Endometrial microvascular endothelial cells (primary cell): ENCODE measurements around the gene SLC25A38. TPM values are rescaled to one million over a fixed set of nuclear protein-coding genes. Genes with fewer than 3 reads are reported as not detected.

Experiments
- in situ Hi-C: cut with HindIII; loops from 2 replicates; pipeline ENCODE4 v1.10.0; 2017; ENCODE audit warnings: low sequenced_read_pairs, low pct_unique_long_range_greater_than_20kb; ENCODE audit errors: inconsistent ontology term
- total RNA-seq: library from RNA; depleted of rRNA; stranded (reverse); fragments of >200 nt; gene quantifications from one replicate; pipeline ENCODE4 v1.2.3, GENCODE V29; 2015; ENCODE audit errors: inconsistent ontology term

SLC25A38 gene
- total RNA-seq, 1 donor from 2014 or later = 21.6 TPM

DNA sequence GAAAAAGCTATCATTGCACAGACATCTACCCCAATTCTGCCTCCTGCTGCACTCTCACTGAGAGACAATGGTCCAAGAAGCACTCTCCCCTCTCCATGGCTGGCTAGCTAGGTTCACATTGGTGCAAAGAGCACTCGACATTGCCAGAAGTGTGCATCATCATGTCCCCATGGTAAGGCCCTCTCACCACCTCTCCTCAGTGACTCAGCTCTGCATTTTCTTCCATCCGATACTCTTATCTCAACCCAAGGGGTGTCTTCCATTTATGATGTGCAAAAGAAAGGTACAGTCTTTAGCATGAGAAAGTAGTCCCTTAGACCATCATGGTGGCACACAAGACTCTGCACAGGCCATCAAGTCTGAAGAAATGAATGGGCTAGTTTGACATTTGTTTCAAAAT is 37.4 kb downstream of the SLC25A38 start:
- in situ Hi-C loops = no loop called here

DNA sequence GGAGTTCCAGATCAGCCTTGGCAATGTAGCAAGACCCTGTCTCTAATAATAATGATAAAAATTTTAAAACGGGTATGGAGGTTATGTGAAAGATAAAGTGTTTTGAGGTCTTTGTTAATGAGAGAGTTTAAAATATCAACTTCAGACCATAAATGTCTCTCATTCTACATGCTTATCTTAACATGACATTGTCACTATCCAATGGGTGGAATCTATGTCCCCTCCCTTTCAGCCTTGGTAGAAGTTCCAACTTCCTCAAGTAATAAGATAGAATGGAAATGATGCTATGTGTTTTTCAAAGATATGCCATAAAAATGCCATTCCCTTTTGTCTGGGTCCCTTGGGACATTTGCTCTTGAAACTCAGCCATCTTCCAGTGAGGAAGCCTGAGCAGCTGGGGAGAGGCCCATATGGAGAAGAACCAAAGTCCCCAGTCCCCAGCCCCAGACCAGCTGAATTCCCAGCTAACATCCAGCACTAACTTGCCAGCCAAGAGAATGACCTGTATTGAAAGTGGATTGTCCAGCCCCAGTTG is 40.3 kb downstream of the SLC25A38 start:
- in situ Hi-C loops = no loop called here

GRCh38 chr3:39426312-39426711 is 43.1 kb downstream of the SLC25A38 start:
- in situ Hi-C loops = no loop called here

DNA sequence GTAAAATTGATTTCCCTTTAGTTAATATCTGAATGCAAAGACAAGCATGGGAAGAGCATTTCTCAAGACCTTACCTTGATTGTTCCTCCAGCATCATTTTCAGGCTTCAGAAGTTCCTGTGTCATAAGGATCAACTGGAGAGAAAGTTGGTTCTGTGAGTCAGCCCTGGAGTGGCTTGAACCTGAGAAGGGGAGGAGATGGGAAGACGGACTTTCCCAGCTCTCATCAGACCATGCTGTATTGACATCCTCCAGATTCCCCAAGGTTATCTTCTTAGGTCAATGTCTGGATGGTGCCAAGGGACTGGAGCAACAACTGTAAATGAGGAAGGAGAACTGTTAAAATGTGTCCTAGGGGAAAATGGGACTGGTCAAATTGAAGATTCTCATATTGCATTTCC is 44.3 kb downstream of the SLC25A38 start:
- in situ Hi-C loops = no loop called here

DNA sequence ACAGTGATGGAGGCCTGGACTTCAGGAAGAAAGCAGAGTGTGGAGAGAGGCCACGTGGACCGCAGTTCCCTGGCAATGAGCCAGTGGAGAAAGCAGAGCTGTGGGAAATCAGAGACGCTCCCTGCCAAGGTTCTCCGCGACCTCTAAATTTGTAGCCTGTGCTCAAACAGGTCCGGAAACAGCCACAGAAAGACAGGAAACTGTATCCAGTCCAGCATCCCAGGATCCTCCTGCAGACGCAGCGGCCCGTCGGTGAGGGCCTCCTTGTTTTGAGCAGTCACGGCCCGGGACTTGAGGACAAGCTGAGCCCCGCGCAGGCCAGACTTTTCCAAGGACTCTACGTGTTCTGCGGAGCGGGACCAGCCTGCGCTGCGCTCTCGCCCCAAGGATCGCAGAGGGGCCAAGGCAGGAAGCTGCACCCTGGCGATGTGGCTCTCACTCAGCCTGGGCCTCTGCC is 45.6 kb downstream of the SLC25A38 start:
- in situ Hi-C loops = no loop called here

GRCh38 chr3:39429466-39429865 is 46.3 kb downstream of the SLC25A38 start:
- in situ Hi-C loops = no loop called here

DNA sequence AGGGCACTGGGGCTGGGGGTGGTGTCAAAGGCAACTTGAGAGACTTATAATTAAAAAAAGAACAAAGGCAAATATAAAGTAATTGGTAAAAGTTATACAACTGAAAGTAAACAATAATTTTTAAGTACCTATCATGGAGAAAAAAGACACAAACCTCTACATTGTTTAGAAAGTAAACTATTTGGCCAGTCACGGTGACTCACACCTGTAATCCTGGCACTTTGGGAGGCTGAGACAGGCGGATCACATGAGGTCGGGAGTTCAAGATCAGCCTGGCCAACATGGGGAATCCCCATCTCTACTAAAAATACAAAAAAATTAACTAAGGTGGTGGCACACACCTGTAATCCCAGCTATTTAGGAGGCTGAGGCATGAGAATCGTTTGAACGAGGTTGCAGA is 49.2 kb downstream of the SLC25A38 start:
- in situ Hi-C loops = no loop called here

DNA sequence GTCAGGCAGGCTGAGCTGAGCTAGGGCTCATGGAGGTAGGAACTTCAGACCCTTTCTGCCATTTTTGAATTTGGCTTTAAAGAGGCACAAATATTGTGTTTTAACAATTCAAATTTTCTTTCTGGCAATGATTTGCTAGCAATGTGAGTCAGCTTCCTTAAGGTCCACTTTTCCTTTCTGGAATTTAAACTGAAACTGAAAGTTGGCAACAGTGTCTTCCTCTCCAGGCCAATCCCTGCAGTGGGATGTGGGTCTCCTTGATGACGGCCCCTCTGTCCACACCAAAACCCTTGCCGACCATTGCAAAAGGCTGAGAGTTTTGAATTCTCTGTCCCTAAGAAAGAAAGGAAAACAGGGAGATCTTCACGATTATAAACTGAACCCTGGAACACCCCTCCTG is 50.5 kb downstream of the SLC25A38 start:
- in situ Hi-C loops = no loop called here

DNA sequence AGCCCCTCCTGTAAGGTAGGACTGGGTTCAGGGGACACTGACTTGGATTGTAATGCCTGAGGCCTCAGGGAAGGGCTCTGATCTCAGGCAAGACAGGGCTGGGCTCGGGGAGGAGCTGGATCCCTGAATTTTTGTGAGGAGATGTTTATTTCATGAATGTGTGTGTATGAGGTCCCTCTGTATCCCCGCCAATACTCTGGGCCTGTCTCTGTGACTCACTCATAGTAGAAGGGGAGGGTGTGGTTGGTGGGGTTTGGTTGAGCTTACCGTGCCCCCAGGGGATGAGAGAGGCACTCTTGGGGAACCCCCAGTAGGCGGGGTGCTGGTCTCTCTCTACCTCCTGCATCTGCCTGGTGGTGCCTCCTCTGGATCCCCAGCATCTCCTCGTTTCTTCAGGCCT is 51.4 kb downstream of the SLC25A38 start:
- in situ Hi-C loops = no loop called here

DNA sequence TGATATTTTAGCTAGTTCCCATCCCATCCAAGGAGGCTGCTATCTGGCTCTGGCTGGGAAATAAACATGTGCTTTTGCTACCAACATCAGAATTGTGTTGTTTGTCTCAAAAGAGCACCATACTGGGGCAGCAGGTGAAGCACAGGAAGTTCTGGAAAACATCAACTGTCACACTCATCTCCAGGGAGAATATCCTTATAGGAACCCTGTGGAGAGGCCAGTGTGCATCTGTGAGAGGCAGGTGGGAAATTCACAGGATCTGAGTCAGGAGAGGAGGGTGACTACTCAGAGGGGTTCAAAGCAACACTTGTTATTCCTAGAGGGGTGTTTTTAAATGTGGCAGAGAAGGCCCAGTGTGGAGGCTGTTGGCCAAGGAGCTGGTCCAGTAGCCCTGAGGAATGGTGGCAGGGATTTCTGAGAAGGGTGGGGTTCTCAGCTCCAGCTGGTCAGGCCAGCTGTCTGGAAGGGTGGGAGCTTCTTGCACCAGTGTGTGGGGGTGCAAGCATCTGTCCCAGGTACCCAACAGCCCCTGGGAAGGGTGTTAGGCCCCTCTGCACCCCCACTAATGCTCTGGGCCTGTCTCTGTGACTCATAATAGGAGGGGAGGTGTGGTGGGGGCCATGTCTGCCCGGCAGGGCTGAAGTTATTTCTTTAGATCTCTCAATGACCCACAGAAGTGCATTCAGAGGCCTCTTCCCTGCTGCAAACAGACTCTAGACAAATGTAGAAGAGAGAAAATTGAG is 52.0 kb downstream of the SLC25A38 start:
- in situ Hi-C loops = no loop called here

DNA sequence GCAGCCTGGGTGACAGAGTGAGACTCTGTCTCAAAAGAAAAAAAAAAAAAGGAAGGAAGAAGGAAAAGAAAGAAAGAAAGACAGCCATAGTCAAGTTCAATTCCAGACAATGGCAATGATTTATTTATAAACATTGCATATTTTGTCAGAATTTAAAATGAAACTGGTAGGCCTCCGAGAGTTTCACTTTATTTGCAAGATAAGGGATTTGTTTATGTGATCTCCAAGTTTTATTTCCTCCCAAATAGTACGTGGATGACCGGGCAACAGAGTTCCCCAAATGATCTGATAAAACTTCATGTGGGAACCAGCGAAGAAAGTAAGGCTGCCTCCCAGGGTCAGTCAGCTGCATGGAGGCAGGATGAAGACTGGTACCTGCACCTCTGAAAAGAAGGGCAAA is 55.7 kb downstream of the SLC25A38 start:
- in situ Hi-C loops = no loop called here

GRCh38 chr3:39440316-39440715 is 57.1 kb downstream of the SLC25A38 start:
- in situ Hi-C loops = no loop called here

DNA sequence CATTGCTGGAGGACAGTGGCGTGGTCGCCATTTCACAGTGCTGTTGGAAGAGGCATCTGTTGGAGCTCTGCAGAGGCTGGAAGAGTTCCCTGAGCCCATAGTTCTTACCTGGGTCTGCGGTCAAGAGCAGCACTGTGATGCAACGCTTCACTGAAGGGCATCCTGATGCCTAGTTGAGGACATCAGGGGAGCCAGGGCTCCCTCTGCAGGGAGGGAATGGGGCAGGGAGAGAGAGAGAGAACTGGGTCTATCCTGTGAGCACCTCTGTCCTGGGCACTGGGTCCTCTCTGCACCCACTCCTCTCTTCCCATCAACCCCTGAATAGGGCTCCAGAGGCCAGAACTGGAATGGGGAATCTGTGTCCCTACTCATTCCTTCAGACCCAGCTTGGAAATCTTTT is 60.4 kb downstream of the SLC25A38 start:
- in situ Hi-C loops = no loop called here

GRCh38 chr3:39445927-39446326 is 62.8 kb downstream of the SLC25A38 start:
- in situ Hi-C loops = no loop called here

GRCh38 chr3:39446444-39446843 is 63.3 kb downstream of the SLC25A38 start:
- in situ Hi-C loops = no loop called here

Other genes starting within 250 kb of the SLC25A38 start
- 23.3 TPM for gene CSRNP1, start 229.8 kb upstream of the SLC25A38 start, total RNA-seq
- not detected for gene XIRP1, start 190.8 kb upstream of the SLC25A38 start, total RNA-seq
- gene CX3CR1, start 103.3 kb upstream of the SLC25A38 start, total RNA-seq = not detected
- gene CCR8, start 53.7 kb upstream of the SLC25A38 start, total RNA-seq = not detected
- gene RPSA, start 23.4 kb downstream of the SLC25A38 start, total RNA-seq = 1,927 TPM
- not detected for gene MOBP, start 84.3 kb downstream of the SLC25A38 start, total RNA-seq